ENCODE data around the gene SUV39H1.
A peak's percentile ranks its signal among the peaks of the same experiment; 100 is the strongest.

Gene SUV39H1

GRCh38 chrX:48714573-48714972 lies 18.0 kb downstream of the SUV39H1 start:
- DNase-seq (ENCODE audit: low spot score) = no peak

DNA sequence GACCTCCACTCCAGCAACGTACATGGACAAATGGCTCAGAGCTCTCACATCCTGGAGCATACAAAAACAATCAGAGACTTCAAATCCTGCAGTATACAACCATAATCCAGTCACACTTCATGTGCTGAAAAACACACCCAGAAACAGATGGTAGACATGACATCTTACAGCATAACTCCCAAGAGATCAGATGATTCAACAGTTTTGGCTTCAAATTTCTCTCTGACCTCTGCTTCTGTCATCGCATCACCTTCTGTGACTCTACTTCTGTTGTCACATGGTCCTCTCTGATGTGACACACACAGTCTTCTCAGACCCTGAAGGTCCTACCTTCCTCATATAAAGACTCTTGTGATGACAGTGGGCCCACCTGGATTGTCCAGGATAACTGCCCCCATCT lies 18.5 kb downstream of the SUV39H1 start:
- DNase-seq (ENCODE audit: low spot score) = no peak

- no peak for DNase-seq (ENCODE audit: low spot score)
These were observed 19.5 kb downstream of the SUV39H1 start for GRCh38 chrX:48715876-48716502.

DNA sequence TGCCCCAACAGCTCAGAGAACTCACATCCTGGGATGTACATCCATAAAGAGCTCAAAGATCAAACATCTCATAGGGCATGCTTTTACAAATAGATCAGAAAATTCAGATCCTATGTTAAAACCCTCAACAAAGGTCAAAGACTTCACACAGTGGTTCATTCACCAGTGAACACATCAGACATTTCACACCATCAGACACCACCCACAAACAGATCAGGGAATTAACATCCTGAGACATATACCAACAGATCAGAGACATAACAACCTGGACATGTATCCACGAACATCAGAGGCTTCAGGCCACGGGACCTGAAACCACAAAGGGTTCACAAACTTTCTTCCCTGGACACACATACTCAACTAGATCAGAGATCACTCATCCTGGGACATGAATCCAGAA lies 23.4 kb downstream of the SUV39H1 start:
- DNase-seq (ENCODE audit: low spot score) = no peak

- DNase-seq (ENCODE audit: low spot score) = no peak
These were observed 24.2 kb downstream of the SUV39H1 start for GRCh38 chrX:48720577-48721250.

DNA sequence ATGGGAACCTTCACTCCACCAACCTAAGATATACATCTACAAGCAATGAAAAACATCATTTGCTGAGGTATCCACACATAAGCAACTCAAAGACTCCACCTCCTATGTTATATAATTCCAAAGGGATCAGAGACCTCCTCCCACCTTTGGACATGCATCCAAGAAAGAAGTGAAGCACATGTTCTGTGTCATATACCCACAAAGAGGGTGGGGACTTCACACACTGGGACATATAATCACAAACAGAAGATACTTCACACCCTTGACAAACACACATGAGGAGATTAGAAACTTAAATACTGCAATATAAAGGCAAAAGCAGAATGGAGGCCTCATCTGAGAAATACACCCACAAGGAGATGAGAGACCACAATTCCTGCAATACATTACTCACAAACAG lies 25.4 kb downstream of the SUV39H1 start:
- no peak for DNase-seq (ENCODE audit: low spot score)

GRCh38 chrX:48726596-48726995 lies 30.1 kb downstream of the SUV39H1 start:
- no peak for DNase-seq (ENCODE audit: low spot score)

GRCh38 chrX:48728653-48729052 lies 32.1 kb downstream of the SUV39H1 start:
- DNase-seq (ENCODE audit: low spot score) = no peak

GRCh38 chrX:48736303-48736702 lies 39.8 kb downstream of the SUV39H1 start:
- DNase-seq (ENCODE audit: low spot score) = no peak

GRCh38 chrX:48736878-48737212 lies 40.3 kb downstream of the SUV39H1 start:
- DNase-seq (ENCODE audit: low spot score) = no peak

DNA sequence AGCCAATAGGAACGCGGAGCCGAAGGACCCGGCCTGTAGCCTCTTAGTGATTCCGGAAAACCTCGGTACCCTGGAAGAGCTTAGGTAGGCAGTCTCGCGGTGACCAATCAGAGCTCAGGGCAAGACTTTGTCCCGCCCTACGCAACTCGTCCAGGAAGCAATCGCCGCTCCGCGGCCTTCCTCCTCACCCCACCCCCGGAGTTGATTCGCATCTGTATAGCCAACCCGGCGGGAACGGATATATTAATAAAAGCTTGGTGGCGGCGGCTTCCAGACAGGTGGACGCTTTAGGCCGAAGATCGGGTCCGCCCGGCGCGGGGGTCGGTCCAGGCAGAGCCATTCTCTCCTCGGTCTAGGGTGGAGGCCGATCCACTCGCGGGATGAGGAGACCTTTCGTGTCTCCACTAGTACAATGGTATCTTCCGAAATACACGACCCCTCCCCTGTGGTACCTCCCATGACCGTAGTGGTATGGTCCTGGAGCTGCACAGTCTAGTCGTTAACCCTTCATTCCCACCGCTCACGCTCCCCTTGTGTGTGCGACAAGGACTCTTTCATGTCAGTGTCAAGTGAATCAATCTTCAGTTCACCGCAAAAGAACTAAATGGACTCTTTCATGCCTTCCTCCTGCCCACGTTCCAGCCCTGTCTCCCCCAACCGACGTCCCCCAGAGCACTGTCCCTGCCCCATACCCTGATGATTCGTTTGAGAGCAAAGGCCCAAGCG lies 40.8 kb downstream of the SUV39H1 start:
- DNase-seq (ENCODE audit: low spot score) = peak; percentile 96

GRCh38 chrX:48737940-48738339 lies 41.4 kb downstream of the SUV39H1 start:
- DNase-seq (ENCODE audit: low spot score) = no peak

GRCh38 chrX:48741834-48742233 lies 45.3 kb downstream of the SUV39H1 start:
- no peak for DNase-seq (ENCODE audit: low spot score)

GRCh38 chrX:48745222-48745621 lies 48.7 kb downstream of the SUV39H1 start:
- no peak for DNase-seq (ENCODE audit: low spot score)

GRCh38 chrX:48747415-48748016 lies 51.0 kb downstream of the SUV39H1 start:
- no peak for DNase-seq (ENCODE audit: low spot score)

DNA sequence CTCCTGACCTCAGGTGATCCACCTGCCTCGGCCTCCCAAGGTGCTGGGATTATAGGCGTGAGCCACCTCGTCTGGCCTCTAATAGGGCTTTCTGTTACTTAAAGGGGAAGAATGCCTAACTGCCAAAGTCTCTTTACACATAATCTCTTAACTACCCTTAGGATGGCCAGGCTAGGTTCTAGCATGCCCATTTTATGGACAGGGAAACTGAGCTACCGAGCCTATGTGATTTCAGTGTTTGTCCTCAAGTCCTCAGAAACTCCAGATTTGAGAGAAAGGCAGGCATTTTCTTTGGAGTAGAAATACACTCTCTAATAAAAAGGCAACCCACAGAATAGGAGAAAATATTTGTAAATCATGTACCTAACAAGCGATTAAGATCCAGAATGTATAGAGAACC lies 52.6 kb downstream of the SUV39H1 start:
- no peak for DNase-seq (ENCODE audit: low spot score)

- no peak for DNase-seq (ENCODE audit: low spot score)
These were observed 54.8 kb downstream of the SUV39H1 start for GRCh38 chrX:48751343-48751742.

GRCh38 chrX:48752498-48752897 lies 56.0 kb downstream of the SUV39H1 start:
- no peak for DNase-seq (ENCODE audit: low spot score)

DNA sequence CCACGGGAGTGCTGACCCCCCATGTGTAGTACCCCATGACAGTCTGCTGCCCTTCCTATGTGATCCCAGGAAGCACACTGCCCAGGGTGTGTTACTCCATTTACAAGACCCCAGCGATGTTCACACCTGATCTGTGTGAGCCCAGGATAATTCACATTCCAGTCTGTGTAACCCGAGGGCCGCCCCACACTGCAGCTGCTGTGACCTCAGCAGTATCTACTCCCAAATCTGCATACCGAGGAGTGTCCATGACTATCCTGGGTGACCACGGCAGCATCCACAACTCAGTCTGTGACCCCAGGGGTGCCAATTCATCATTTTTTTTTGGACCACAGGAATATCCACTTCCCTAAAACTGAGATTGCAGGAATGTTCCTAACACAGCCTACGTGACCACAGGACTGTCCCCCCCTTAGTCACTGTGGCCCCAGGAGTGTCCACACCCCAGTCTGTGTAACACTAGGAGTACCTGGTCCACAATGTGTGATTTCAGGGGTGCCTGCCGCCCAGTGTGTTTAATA lies 57.2 kb downstream of the SUV39H1 start:
- no peak for DNase-seq (ENCODE audit: low spot score)

- no peak for DNase-seq (ENCODE audit: low spot score)
These were observed 57.7 kb downstream of the SUV39H1 start for GRCh38 chrX:48754238-48754637.

Data from Ammon's horn (tissue), 1 donor.